ENCODE measurements around the gene TTC7B. TPM values are rescaled to one million over a fixed set of nuclear protein-coding genes. Genes with fewer than 3 reads are reported as not detected.

Gene TTC7B
- total and polyA plus RNA-seq, 10 of the 15 experiments (the other 5 are each of a cell fraction or from before 2014, with no cell fraction given) = under 0.01 to 1.1 (median 0.26) TPM; not detected in 2

- H3K4me1 ChIP-seq (ENCODE audit: control insufficient read depth, insufficient read depth, low read length) = no peaks in the 10 kb centered on the region
- no peaks in the 10 kb centered on the region for H3K36me3 ChIP-seq (ENCODE audit: control insufficient read depth in 2 of 2, insufficient read depth in 2 of 2, low read length in 1 of 2)
- H4K20me1 ChIP-seq (ENCODE audit: control insufficient read depth, insufficient read depth) = no peaks in the 10 kb centered on the region
- in situ Hi-C loops (cut with MboI) (no loop called here), intact Hi-C loops (cut with micrococcal nuclease; ENCODE audit: unreplicated experiment) (no loop called here)
- SMC1A ChIA-PET (ENCODE audit: uncharacterized antibody, unreplicated experiment) = no interaction called here
- POLR2A ChIA-PET = no interaction called here
- no peak overlapping the region for H3K4me2 ChIP-seq (ENCODE audit: control insufficient read depth, insufficient read depth)
- CTCF ChIA-PET = interaction anchor here (1.0 kb wide), 1 partner anchor 150 kb away, joined by 3 read pairs; no protein-coding TSS in a partner anchor
- H3K9ac ChIP-seq (ENCODE audit: control insufficient read depth, insufficient read depth, low read length) = no peak overlapping the region
- RAD21 ChIA-PET (ENCODE audit: unreplicated experiment) = no interaction called here
- no peak for ATAC-seq
- peaks cover 0 to 5% of the 10 kb centered on the region in 2 experiments; a peak in 3 of 4 replicates for H3K27me3 ChIP-seq (replicated peaks in 1 of 2; ENCODE audit: control insufficient read depth in 2 of 2, insufficient read depth in 2 of 2, low read length in 1 of 2)
- FAIRE-seq = no peak
- BruUV-seq (replicated peaks) = no TSS peak
- H2AFZ ChIP-seq (ENCODE audit: control insufficient read depth, low read depth, low read length) = no peak overlapping the region
- no peak overlapping the region for H3K27ac ChIP-seq (ENCODE audit: control insufficient read depth, insufficient read depth)
- no peak overlapping the region for H3K4me3 ChIP-seq
- TF ChIP-seq GABPA (IDR thresholded peaks at IDR 0.05; ENCODE audit: low read depth) (no peak), ZBED1 (IDR thresholded peaks at IDR 0.05; ENCODE audit: borderline replicate concordance) (no peak), HSF1 (IDR thresholded peaks at IDR 0.05; ENCODE audit: low read depth, low read length) (no peak), RB1 (IDR thresholded peaks at IDR 0.05; ENCODE audit: borderline replicate concordance) (no peak), KAT2A (conservative IDR thresholded peaks at IDR 0.05; ENCODE audit: control insufficient read depth, low read depth, low read length) (no peak), SREBF2 (IDR thresholded peaks at IDR 0.05; ENCODE audit: low read length) (no peak), EP300 (IDR thresholded peaks at IDR 0.05; ENCODE audit: borderline replicate concordance in 1 of 2, control insufficient read depth in 1 of 2, low read depth in 2 of 2, low read length in 2 of 2) (no peak), ZNF622 (IDR thresholded peaks at IDR 0.05) (no peak), SRF (IDR thresholded peaks at IDR 0.05; ENCODE audit: low read depth in 2 of 2, low read length in 2 of 2) (no peak), GATAD2B (conservative IDR thresholded peaks at IDR 0.05; ENCODE audit: low read depth) (no peak)
- 29% methylated on average over 9 of the region's 9 CpGs for WGBS (ENCODE audit: insufficient coverage, insufficient replicate concordance, low lambda C conversion rate, missing lambda C conversion rate)
- H3K79me2 ChIP-seq (ENCODE audit: control insufficient read depth, insufficient read depth, low read length) = no peaks in the 10 kb centered on the region
- no peaks in the 10 kb centered on the region for H3K9me3 ChIP-seq (replicated peaks; ENCODE audit: control insufficient read depth, insufficient read depth, low read length)
- DNase-seq (ENCODE audit: low read depth, low spot score) = no peak
These were observed 269.5 kb downstream of the TTC7B start for GRCh38 chr14:90546767-90547166.
